Trophoblast cell (in vitro differentiated cells and primary cell): ENCODE data around the gene GH2.
"Not testable (repeated sequence)": the region's sequence is repeated elsewhere in the genome, so short reads cannot be mapped to it uniquely, and the experiment has no call there.

Source experiments
- DNase-seq, 2 donors: peaks; one replicate each; pipeline ENCODE4 v3.0.0-alpha.2; 2016
- H2AFZ ChIP-seq: 2 replicates; pipeline ENCODE4 v1.6.1; 2013; ENCODE audit warnings: low read length, moderate library complexity, mild to moderate bottlenecking; ENCODE audit not compliant: insufficient read depth, poor library complexity
- H2AK5ac ChIP-seq: 2 replicates; pipeline ENCODE4 v1.6.1; 2013; ENCODE audit warnings: mild to moderate bottlenecking, low read length
- H2BK120ac ChIP-seq: 2 replicates; pipeline ENCODE4 v1.6.1; 2013; ENCODE audit warnings: low read length, mild to moderate bottlenecking, moderate library complexity; ENCODE audit not compliant: insufficient read depth, poor library complexity
- H2BK12ac ChIP-seq: 2 replicates; pipeline ENCODE4 v1.6.1; 2013; ENCODE audit warnings: mild to moderate bottlenecking, low read length, moderate library complexity
- H2BK5ac ChIP-seq: 2 replicates; pipeline ENCODE4 v1.6.1; 2013; ENCODE audit warnings: low read length, low read depth, moderate library complexity, mild to moderate bottlenecking; ENCODE audit not compliant: poor library complexity
- H3K14ac ChIP-seq: 2 replicates; pipeline ENCODE4 v1.6.1; 2013; ENCODE audit warnings: mild to moderate bottlenecking, low read length
- H3K18ac ChIP-seq: 2 replicates; pipeline ENCODE4 v1.6.1; 2013; ENCODE audit warnings: mild to moderate bottlenecking, low read length
- H3K23ac ChIP-seq: 2 replicates; pipeline ENCODE4 v1.6.1; 2013; ENCODE audit warnings: low read length
- H3K27ac ChIP-seq: 2 replicates; pipeline ENCODE4 v1.5.1; 2013; ENCODE audit warnings: low read depth, mild to moderate bottlenecking, inconsistent platforms, low read length, moderate library complexity
- H3K27me3 ChIP-seq: 2 replicates; pipeline ENCODE4 v1.6.1; 2013; ENCODE audit warnings: inconsistent platforms, mild to moderate bottlenecking, low read length, moderate library complexity; ENCODE audit not compliant: insufficient read depth
- H3K36me3 ChIP-seq, 2 experiments: 1 replicate in 1 of 2; 2 replicates in 1 of 2; pipeline ENCODE4 v1.6.1; 2013; ENCODE audit warnings: low read length in 2 of 2, mild to moderate bottlenecking in 2 of 2, moderate library complexity in 1 of 2; ENCODE audit not compliant: insufficient read depth in 2 of 2, control insufficient read depth in 1 of 2
- H3K4ac ChIP-seq: 2 replicates; pipeline ENCODE4 v1.6.1; 2013; ENCODE audit warnings: low read depth, mild to moderate bottlenecking, low read length, moderate library complexity
- H3K4me1 ChIP-seq, 2 experiments: 1 replicate in 1 of 2; 2 replicates in 1 of 2; pipeline ENCODE4 v1.6.1; 2013; ENCODE audit warnings: low read length in 2 of 2, mild to moderate bottlenecking in 2 of 2, moderate library complexity in 1 of 2; ENCODE audit not compliant: insufficient read depth in 2 of 2, control insufficient read depth in 1 of 2
- H3K4me2 ChIP-seq: 2 replicates; pipeline ENCODE4 v1.6.1; 2013; ENCODE audit warnings: inconsistent platforms, mild to moderate bottlenecking, low read length, moderate library complexity
- H3K4me3 ChIP-seq: 2 replicates; pipeline ENCODE4 v1.5.1; 2013; ENCODE audit warnings: mild to moderate bottlenecking, low read depth, low read length, inconsistent platforms
- H3K79me1 ChIP-seq: one replicate; pipeline ENCODE4 v1.6.1; 2013; ENCODE audit warnings: low read length
- H3K79me2 ChIP-seq: 2 replicates; pipeline ENCODE4 v1.6.1; 2013; ENCODE audit warnings: low read length, mild to moderate bottlenecking; ENCODE audit not compliant: control insufficient read depth, insufficient read depth, poor library complexity
- H3K9ac ChIP-seq: 2 replicates; pipeline ENCODE4 v1.6.1; 2013; ENCODE audit warnings: mild to moderate bottlenecking, low read length
- H3K9me3 ChIP-seq: 2 replicates; pipeline ENCODE4 v1.6.1; 2013; ENCODE audit warnings: low read depth, mild to moderate bottlenecking, control low read depth, inconsistent platforms, low read length; ENCODE audit not compliant: insufficient read depth
- H4K12ac ChIP-seq: 2 replicates; pipeline ENCODE4 v1.6.1; 2013; ENCODE audit warnings: low read depth, mild to moderate bottlenecking, low read length, moderate library complexity
- H4K8ac ChIP-seq: 2 replicates; pipeline ENCODE4 v1.6.1; 2013; ENCODE audit warnings: low read depth, mild to moderate bottlenecking, low read length, moderate library complexity
- H4K91ac ChIP-seq: one replicate; pipeline ENCODE4 v1.6.1; 2013; ENCODE audit warnings: low read depth, mild to moderate bottlenecking, low read length, moderate library complexity
- whole genome bisulfite sequencing: extraction: QIAGEN DNeasy Blood & Tissue Kit; methylation state at CpG from one replicate; pipeline ENCODE4 v1.1.7; 2013; ENCODE audit warnings: missing lambda C conversion rate; ENCODE audit not compliant: insufficient read length, insufficient coverage; ENCODE audit errors: extremely low coverage; 5-methylcytosine and 5-hydroxymethylcytosine counted together

GH2 gene

DNA sequence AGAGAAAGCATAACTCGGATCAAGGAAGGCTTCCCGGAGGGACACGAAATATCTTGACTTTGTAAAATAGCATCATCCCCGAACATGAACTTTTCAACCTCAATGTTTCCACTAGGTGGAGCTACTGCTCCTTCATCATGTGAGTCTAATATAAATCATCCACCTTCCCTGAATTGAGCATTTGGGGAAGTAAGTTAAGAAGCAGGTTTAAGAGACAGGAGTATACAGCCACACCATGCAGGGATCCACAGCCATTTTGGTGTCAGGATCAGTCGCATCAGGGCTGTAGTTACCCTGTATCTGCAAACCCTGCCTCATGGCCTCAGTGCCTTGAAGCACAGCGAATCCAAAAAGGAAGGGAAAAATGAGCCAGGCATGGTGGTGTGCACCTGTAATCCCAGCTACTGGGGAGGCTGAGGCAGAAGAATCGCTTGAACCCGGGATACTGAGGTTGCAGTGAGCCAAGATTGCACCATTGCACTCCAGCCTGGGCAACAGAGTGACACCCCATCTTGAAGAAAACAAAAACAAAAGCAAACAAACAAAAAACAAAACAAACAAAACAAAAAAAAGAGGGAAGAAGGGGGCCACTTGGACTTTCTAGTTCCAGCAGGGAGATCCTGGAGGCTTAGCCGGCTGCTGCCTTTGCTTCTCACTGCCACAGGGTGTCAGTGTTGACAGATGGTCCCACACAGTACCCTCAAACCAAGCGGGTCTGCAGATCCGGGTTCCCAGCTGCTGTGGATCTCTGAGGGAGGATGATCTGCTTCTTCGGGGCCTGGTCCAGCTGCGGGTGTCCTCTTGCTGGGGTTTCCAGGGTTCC is 7.5 kb upstream of the GH2 start:
- H3K79me1 ChIP-seq, H2BK12ac ChIP-seq, H3K9me3 ChIP-seq, H3K4me1 ChIP-seq, H2AK5ac ChIP-seq, H3K4me2 ChIP-seq, H3K23ac ChIP-seq, H3K18ac ChIP-seq, H3K14ac ChIP-seq, H4K8ac ChIP-seq, H3K79me2 ChIP-seq, H2BK120ac ChIP-seq, H2AFZ ChIP-seq, H4K12ac ChIP-seq, H3K36me3 ChIP-seq, H3K27me3 ChIP-seq, H2BK5ac ChIP-seq, H3K27ac ChIP-seq, H3K4ac ChIP-seq, H4K91ac ChIP-seq, H3K4me3 ChIP-seq, H3K9ac ChIP-seq: not testable (repeated sequence)
- no CpG with 5 or more reads among the region's 13 CpGs for WGBS
- DNase-seq = peak; percentile 57 to 74

DNA sequence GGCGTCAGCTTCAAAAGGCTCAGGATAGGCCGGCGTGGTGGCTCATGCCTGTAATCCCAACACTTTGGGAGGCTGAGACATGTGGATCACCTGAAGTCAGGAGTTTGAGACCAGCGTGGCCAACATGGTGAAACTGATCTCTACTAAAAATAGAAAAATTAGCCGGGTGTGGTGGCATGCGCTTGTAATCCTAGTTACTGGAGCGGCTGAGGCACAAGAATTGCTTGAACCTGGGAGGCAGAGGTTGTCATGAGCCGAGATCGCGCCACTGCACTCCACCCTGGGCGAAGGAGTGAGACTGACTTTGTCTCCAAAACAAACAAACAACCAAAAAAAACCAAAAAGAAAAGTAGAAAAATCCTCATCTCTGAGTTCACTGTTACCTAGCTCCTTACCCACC is 3.4 kb upstream of the GH2 start:
- H3K4me2 ChIP-seq, H2AK5ac ChIP-seq, H3K27ac ChIP-seq, H3K79me1 ChIP-seq, H3K36me3 ChIP-seq, H2BK5ac ChIP-seq, H3K27me3 ChIP-seq, H2BK12ac ChIP-seq, H3K14ac ChIP-seq, H4K12ac ChIP-seq, H3K9me3 ChIP-seq, H3K4ac ChIP-seq, H2BK120ac ChIP-seq, H3K4me3 ChIP-seq, H4K91ac ChIP-seq, H2AFZ ChIP-seq, H3K4me1 ChIP-seq, H3K79me2 ChIP-seq, H3K9ac ChIP-seq, H3K23ac ChIP-seq, H3K18ac ChIP-seq, H4K8ac ChIP-seq, DNase-seq: not testable (repeated sequence)
- WGBS = no CpG with 5 or more reads among the region's 11 CpGs

DNA sequence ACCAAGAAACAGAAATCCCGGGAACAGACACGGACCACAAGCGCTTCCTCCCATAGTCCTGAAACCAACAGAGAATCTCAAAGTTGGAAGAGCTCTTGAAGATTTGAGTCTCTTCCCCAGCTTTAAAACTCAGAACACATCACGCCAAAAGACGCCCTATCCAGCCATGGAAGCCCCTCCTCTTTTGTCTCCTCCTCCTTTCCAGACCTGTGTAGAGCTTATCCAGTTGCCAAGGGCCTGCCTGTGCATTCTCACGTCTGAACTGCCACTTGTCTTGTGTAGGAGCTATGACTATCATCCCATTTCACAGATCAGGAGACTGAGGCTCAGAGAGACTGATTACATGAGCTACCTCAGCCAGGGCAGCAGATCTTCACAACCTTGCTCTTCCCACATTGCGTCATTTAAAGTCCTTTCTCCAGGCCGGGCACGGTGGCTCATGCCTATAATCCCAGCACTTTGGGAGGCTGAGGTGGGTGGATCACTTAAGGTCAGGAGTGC is 932 bp upstream of the GH2 start:
- not testable (repeated sequence) for H3K9me3 ChIP-seq

DNA sequence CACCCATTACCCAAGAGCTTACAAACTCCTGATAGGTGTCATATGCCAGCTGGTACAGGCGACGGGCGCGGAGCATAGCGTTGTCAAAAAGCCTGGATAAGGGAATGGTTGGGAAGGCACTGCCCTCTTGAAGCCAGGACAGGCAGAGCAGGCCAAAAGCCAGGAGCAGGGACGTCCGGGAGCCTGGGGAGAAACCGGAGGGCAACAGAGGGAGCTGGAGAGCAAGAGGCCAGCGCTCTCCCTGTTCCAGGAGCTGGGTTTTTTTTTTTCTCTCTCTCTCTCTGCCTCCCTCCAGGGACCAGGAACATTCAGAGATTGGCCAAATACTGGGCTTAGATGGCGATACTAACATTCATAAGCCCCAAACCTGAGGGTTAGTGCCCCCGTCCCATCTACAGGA is 407 bp downstream of the GH2 start:
- not testable (repeated sequence) for H4K8ac ChIP-seq, H3K9me3 ChIP-seq, H3K27me3 ChIP-seq, H3K18ac ChIP-seq, H2BK12ac ChIP-seq, H3K4me1 ChIP-seq, H2AK5ac ChIP-seq, H3K23ac ChIP-seq, H3K4me2 ChIP-seq, H2BK5ac ChIP-seq, H3K36me3 ChIP-seq, H3K79me1 ChIP-seq, H2BK120ac ChIP-seq, H4K91ac ChIP-seq, H4K12ac ChIP-seq, H3K79me2 ChIP-seq, H3K14ac ChIP-seq, H3K4me3 ChIP-seq, H2AFZ ChIP-seq, H3K27ac ChIP-seq, H3K9ac ChIP-seq, H3K4ac ChIP-seq
- DNase-seq = peak; percentile 10 to 48
- no CpG with 5 or more reads among the region's 11 CpGs for WGBS

More for the DNA sequence above, 932 bp upstream of the GH2 start:
- not testable (repeated sequence) for H2AFZ ChIP-seq, H3K36me3 ChIP-seq, H4K91ac ChIP-seq, H3K4me2 ChIP-seq, H3K9ac ChIP-seq, H3K18ac ChIP-seq, H2AK5ac ChIP-seq, H3K79me2 ChIP-seq, H2BK12ac ChIP-seq, H3K23ac ChIP-seq, H3K27me3 ChIP-seq, H3K27ac ChIP-seq, H3K4ac ChIP-seq, H3K4me1 ChIP-seq, H3K4me3 ChIP-seq, H4K12ac ChIP-seq, H3K79me1 ChIP-seq, H3K14ac ChIP-seq, H2BK5ac ChIP-seq, H4K8ac ChIP-seq, H2BK120ac ChIP-seq
- DNase-seq = peak; percentile 19 to 57
- no CpG with 5 or more reads among the region's 9 CpGs for WGBS
